CD4-positive, alpha-beta T cell treated with Interleukin-21 for 1 hour (primary cell): ENCODE measurements around the gene GSK3B.

ENCODE experiments used
- DNase-seq: peaks from one replicate; pipeline ENCODE4 v3.0.0-alpha.2; 2020

GSK3B gene

GRCh38 chr3:119809249-119810017 is 284.8 kb downstream of the GSK3B start:
- no peak for DNase-seq

GRCh38 chr3:119808843-119809242 is 285.4 kb downstream of the GSK3B start:
- no peak for DNase-seq

- no peak for DNase-seq
Observed at GRCh38 chr3:119808244-119808643, 286.0 kb downstream of the GSK3B start.

GRCh38 chr3:119800844-119801243 is 293.4 kb downstream of the GSK3B start:
- DNase-seq = no peak

GRCh38 chr3:119796785-119797184 is 297.5 kb downstream of the GSK3B start:
- DNase-seq = no peak

GRCh38 chr3:119796368-119796767 is 297.9 kb downstream of the GSK3B start:
- no peak for DNase-seq

GRCh38 chr3:119795849-119796248 is 298.4 kb downstream of the GSK3B start:
- no peak for DNase-seq

GRCh38 chr3:119794971-119795612 is 299.2 kb downstream of the GSK3B start:
- no peak for DNase-seq

- DNase-seq = no peak
Observed at GRCh38 chr3:119794401-119794800, 299.8 kb downstream of the GSK3B start.

- no peak for DNase-seq
Observed at GRCh38 chr3:119792270-119792669, 302.0 kb downstream of the GSK3B start.

- DNase-seq = no peak
Observed at GRCh38 chr3:119790369-119790768, 303.9 kb downstream of the GSK3B start.

GRCh38 chr3:119786409-119786808 is 307.8 kb downstream of the GSK3B start:
- DNase-seq = no peak

GRCh38 chr3:119783883-119784282 is 310.4 kb downstream of the GSK3B start:
- no peak for DNase-seq

- DNase-seq = no peak
Observed at GRCh38 chr3:119783255-119783654, 311.0 kb downstream of the GSK3B start.

GRCh38 chr3:119782460-119782859 is 311.8 kb downstream of the GSK3B start:
- no peak for DNase-seq

GRCh38 chr3:119781330-119782198 is 312.7 kb downstream of the GSK3B start, which contains the start of gene NR1I2:
Gene NR1I2, plus strand, starts transcription at chr3:119782101.
- DNase-seq = no peak

- DNase-seq = no peak
Observed at GRCh38 chr3:119779731-119780383, 314.4 kb downstream of the GSK3B start.

GRCh38 chr3:119778811-119779210 is 315.4 kb downstream of the GSK3B start:
- no peak for DNase-seq

GRCh38 chr3:119778176-119778575 is 316.1 kb downstream of the GSK3B start:
- DNase-seq = no peak

- no peak for DNase-seq
Observed at GRCh38 chr3:119776304-119776703, 317.9 kb downstream of the GSK3B start.

GRCh38 chr3:119774444-119774843 is 319.8 kb downstream of the GSK3B start:
- DNase-seq = no peak
